HG02642 (cell line): Measurements from ENCODE around the gene CA12.

Experiments used
- ATAC-seq: cut with Tn5 transposase; IDR thresholded peaks from one replicate; pipeline ENCODE4 v1.9.1; 2021; ENCODE audit warnings: mild to moderate bottlenecking; ENCODE audit not compliant: unreplicated experiment, poor library complexity

The CA12 gene

GRCh38 chr15:63402498-63403253 is 21.0 kb upstream of the CA12 start:
- no peak for ATAC-seq

DNA sequence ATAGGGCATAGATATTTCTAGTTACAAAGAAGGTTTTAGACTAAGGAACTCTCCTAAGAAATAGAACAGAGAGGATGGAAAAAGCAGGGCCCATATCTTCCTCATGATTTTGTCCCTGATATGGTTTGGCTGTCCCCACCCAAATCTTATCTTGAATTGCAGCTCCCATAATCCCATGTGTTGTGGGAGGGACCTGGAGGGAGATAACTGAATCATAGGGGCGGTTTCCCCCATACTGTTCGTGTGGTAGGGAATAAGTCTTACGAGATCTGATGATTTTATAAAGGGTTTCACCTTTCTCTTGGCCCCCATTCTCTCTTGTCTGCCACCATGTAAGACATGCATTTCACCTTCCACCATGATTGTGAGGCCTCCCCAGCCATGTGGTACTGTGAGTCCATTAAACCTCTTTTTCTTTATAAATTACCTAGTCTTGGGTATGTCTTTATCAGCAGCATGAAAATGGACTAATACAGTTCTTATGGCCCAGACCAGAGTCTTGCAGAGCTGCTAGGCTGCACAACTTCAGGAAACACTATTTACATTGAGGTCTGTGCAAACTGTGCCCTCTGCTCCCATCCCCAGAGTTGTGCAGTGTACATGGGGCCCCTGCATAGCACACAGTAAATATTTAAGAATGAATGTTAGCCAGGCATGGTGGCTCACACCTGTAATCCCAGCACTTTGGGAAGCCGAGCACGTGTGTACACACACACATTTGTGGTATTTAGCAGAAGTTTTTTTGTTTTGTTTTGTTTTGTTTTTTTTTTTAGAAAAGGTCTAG is 20.3 kb upstream of the CA12 start:
- no peak for ATAC-seq

- no peak for ATAC-seq
Observed at GRCh38 chr15:63401078-63401477, 19.4 kb upstream of the CA12 start.

DNA sequence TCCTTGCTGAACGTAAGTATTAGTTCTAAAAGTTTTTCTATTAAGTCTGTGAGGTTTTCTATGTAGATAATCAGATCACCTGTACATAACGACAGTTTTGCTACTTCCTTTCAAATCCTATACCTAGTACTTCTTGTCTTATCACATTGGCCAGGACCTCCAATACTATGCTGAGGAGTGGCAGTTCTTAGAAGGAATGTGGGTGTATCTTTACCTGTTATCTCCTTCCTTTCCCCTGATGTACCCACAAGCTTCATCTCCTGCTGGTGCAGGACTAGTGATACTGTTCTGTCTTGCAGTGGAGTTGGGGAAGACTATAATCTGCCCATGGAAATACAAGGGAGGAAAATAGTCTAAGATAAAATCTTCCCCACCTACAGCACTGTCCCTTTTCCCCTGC is 16.8 kb upstream of the CA12 start:
- no peak for ATAC-seq

- no peak for ATAC-seq
Observed at GRCh38 chr15:63396152-63396928, 14.7 kb upstream of the CA12 start.

DNA sequence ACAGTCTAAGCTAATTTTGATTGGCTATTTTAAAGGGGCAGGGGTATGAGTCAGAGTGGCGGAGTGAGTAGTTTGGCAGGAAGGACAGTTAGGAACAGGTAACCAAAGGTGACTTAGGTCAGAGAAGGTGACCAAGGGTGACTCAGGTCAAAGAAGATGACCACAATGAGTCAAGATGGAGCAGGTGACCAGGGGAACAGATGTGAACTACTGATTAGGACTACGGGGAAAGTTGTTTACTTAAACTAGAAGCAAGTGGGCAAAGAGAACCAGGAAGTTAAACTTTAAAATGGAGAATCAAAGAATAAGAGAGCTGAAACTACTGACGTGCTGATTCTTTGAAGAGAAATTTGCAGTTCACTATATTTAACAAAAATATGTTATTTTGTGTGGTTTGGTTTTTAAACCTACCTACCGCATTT is 14.1 kb upstream of the CA12 start:
- ATAC-seq = no peak

GRCh38 chr15:63392361-63393009 is 10.8 kb upstream of the CA12 start:
- ATAC-seq = no peak

DNA sequence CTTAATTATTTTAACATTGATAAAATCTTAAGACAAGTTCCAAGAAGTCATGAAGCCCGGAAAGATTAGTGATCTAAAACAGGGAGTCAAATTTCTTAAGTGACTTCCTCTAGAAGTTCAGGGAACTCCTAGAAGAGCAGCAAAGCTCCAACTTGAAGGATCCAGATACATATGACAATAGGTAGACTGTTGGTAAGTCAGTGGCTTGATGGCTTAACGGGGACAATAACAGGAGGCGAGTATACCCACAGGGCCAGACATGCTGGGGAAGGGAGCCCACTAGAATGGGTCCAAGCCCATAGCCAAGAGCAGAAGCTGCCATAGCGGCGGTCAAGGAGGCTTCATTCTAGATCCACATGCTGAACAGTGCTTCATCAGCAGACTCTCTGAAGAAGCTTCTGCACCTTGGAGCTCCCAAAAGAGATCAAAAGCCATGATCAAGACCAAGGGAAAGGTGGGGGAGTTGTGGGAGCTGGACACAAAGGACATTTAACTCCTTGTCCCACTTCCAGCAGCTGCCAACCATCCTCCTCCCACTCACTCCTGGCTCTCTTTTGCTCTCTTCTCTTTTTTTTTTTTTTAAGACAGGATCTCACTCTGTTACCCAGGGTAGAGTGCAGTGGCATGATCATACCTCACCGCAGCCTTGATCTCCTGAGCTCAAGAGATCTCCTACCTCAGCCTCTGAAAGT is 10.2 kb upstream of the CA12 start:
- ATAC-seq = no peak

DNA sequence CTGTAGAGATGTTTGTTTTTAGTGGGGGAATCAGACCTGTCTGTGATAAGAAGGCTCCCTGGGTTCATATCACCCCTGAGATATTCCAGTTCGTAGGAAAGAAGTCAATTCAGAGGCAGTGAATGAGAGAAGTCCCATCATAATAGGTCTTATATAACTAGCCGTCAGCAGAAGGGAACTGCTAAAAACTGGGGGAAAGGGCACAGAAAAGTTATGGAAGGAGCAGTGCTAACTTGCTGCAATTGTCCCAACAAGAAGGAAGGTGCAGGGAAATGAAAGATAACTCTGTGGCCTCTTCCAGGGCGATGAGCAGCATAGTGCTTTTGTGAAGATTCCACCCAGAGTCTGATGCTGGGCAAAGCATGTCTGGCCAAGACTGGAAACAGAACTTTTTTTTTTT is 9.0 kb upstream of the CA12 start:
- no peak for ATAC-seq

DNA sequence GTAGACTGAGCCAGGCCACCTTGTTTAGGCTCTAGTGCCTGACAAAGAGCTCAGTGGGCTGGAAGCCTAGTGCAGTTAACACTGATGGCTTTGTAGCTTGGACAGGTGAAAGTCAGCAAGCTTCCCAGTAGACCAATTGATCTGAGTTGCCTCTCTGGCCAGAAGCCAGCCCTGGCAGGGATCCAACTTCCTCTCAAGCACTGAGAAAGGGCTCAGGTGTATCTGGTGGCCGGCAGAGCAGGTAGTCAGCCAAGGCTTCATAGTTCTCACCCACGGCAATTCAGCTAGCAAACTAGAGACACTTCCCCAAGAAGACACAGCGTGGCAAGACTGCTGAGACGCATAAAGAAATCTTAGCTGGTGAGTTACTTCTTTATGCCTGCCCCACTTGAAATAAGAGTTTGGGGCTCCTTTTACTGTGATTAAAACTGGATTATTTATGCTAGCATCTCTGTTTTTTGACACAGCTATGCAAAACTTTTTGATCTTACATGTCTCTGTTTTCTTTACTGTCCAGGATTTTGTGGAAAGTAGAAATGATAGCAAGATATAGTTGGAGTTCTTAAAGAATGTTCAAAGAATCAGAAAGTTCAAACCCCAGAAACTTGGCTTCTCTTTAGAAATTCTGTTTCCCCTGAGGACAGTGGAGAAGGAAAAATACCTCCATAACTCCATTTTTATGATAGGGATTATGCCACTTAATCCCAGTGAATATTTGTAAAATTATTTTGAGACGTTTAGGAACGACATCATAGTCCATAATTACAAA is 8.4 kb upstream of the CA12 start:
- no peak for ATAC-seq

DNA sequence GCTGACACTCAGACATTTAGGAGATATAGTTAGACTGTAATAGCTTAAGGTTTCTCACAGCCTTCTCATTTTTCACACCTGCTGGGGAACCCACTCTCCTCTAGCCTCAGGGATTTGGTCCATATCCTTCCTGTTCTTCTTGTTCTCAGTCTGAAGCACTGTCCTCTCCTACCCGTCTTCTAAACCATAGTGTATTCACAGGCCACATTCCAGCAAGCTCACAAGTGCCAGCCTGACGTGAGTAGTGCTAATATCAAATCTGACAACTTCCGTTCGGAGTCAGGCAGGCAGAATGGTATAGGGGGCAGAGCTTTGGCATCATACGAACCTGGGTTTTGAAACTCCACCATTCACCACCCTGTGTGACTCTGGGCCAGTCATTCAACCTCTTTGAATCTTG is 6.9 kb upstream of the CA12 start:
- ATAC-seq = no peak

DNA sequence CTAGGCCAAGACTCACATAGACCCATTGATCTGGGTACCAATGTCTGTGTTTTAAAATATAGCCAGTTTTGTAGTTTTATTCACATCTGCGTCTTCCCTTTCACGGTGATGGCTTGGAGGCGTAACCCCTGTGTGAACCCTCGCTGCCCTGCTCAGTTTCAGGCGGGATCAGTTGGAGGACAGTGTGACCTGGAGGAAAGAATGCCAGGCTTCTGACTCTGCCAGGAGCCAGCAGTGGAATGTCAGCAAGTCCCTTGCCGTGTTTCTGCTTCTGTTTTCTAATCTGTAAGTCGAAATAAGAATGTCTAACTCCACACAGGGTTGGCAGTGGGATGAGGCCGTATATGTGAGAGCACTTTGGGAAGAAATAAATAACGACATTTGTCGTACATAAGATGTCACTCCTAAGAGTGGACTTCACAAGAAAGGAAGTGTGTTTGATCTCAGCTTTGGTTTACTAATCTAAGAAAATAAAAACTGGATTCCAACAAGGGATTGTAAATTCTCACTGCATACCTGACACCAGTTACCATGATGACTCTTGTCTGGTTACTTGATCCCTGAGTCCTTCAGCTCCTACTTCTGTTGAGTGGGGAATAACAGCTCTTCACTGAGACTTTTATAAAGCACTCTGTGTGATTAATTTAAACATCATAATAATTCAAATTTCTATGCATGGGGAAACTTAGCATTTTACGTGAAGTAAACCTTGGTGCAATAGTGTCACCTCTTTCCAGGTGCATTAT is 6.3 kb upstream of the CA12 start:
- no peak for ATAC-seq

DNA sequence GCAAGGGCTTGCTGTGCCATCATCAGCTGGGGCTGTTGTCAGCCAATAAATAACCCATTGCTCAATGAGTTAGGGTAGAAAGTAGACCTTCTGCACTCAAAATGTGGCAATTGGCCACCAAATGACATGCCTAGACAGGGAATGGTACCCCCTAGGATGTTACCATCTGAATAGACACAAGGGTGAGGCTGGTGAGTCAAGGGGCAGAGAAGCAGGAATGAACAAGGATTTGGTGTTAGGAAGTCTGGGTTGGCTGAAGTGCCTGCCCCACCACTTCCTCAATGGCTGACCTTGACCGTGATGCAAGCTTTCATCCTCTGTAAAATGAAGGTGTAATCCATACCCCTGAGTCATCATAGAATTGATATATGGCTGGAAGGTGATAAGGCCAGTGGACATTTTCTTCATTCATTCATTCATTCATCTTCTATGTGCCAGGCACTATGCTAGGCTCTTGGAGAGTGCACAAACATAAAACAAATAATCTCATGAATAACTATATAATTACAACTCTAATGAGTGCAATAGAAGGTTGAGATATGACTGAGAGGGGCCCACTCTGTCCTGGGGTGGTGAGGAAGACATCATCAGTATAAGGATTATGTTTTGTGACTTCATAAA is 4.4 kb upstream of the CA12 start:
- no peak for ATAC-seq

DNA sequence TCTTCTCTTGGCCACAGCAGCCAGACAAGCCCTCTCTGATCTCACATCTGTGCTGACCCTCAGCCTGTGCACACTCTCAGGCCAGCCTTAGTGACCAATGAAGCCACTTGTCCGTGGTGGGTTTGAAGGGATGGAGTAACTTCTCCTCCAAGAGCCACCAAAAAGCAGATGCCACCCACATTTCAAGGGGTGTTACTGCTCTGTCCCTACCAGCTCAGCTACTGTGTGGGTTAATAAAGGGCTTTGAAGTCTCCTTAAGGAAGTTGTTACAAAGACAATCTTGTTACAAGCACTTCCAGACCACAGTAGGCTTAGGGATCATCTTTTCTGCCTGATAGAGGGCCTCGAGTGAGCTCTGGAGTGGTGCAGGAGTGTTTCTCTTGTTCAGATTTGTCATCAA is 3.3 kb upstream of the CA12 start:
- no peak for ATAC-seq

GRCh38 chr15:63382966-63383710 is 1.5 kb upstream of the CA12 start:
- no peak for ATAC-seq

GRCh38 chr15:63380808-63381282 is 801 bp downstream of the CA12 start:
- no peak for ATAC-seq

DNA sequence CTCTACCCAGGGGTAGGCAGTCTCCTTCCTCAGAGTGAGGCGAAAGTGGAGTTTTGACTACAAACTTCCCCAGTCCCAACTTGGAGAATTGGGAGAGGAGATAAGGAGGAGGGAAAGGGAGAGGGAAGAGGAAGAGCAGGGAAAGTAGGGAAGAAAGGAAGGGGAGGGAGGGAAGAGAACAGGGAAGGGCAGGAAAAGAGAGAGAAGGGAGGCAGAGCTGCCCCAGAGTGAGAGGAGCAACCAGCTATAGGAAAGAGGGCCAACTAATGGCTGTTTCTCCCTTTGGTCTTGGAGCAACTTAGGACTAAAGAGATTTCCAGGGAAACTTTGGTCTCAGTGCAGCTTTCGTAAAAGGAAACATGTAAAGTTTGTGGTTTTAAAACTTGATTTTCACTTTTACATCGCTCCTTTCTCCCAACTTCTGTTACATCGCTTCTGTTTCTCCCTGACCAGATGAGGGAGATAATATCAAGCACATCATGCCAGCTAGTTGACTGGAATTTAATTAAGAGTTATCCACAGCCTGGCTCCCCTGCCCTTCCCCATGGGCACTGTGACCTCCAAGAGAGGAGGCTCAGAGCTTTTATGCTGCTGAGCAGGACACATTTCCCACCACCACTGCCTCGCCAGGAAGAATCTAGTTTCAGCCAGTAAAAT is 1.4 kb downstream of the CA12 start:
- ATAC-seq = no peak
